GM21515 (cell line): Measurements from ENCODE around the gene MED25.

Experiments used
- ATAC-seq: cut with Tn5 transposase; IDR thresholded peaks from one replicate; pipeline ENCODE4 v1.9.1; 2021; ENCODE audit not compliant: unreplicated experiment

The MED25 gene

DNA sequence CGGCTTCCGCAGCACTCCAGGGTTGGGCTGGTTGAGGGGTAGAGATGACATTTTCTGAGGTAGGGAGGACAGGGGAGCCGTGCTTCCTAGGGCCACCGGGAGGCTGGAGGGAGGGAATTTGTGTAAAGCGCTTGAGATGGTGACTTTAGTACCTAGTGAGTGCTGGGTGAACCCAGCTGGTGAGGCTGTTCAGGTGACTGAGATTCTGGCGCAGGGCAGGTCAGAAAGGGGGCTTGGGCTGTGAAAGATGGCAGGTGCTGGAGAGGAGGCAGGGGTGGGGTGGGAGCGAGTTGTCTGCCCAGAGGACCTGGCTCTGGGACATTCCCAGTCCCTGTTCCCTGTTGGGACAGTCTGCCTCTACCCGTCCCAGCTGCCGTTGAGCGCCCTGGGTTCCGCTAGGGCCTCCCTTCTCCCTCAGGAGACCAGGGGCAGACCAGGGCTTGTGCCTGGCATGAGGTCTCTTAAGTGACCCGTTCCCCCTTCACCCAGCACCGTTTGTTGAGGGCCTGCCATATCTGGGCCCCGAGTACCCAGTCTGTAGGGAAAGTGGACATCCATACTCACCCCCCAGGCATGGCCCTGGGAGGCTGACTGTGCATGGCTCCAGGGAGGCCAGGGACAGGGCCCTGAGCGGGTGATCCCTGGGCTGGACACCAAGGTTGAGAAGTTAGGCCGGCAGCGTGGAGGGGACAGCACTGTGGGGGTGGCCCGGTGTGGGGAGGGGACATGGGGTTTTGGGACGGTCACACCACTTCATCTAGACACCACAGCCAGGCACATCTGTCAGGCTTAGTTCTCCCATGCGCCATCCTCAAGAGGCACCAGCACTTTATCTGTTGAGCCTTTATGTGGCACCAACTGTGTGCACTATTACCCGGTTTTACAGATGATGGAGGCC lies 37.8 kb downstream of the MED25 start:
- no peak for ATAC-seq

DNA sequence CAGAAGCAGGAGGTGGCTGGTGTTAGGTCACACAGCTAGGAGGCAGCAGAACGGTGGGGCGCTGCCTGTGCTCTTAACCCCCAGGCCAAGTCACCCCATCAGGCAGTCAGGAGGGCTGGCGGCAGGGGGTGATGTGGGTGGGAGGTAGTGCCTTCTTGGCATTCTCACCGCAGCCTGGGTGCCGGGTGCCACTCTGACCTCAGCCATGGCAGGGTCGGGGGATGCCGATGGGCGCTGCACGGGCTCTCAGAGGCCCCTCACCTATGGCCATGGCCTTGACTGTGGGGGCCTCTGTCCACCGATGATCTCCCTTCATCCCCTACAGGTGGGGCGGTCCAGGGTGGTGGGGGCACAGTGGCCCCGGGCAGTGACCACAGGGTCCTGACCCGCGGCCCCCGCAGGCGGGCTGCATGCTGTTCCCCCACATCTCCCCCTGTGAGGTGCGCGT lies 38.5 kb downstream of the MED25 start:
- no peak for ATAC-seq

DNA sequence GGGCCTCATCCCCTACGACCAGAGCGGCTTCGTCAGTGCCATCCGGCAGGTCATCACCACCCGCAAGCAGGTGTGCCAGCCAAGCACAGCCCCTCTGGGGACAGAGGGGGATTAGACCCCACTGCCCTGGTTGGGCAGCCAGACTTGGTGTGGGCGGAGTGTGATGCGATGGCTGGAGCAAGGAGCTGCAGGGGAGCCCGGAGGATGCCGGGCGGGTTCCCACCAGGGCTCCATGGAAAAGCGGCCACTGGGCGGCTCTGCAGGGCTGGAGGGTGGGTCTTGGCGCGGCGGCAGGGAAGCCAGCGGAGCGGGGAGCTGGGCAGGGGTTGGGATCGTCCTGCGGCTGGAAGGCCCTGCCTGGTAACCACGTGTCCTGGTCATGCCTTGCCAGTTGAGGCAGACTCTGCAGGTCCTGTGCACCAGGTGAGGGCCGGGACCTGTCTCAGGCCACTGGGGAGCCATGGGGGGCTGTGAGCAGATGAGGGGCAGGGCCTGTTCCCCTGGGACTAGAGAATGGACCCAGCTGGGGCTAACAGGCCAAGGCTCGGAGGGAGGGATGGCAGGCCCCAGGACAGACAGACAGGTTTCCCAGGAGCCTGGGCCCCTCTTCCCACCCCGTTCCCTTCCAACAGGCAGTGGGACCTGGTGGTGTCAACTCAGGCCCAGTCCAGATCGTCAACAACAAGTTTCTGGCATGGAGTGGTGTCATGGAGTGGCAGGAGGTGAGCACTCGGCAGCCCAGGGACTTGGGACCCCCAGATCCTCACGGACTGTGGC lies 39.2 kb downstream of the MED25 start:
- ATAC-seq, result no peak

DNA sequence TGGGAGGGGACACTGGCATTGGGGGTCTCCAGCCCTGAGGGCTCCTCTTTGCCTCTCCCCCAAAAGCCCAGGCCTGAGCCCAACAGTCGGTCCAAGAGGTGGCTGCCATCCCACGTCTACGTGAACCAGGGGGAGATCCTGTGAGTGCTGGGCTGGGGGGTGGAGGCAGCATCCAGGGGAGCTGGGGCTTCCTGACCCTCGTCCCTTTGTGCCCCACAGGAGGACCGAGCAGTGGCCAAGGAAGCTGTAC lies 39.7 kb downstream of the MED25 start:
- ATAC-seq, result no peak

DNA sequence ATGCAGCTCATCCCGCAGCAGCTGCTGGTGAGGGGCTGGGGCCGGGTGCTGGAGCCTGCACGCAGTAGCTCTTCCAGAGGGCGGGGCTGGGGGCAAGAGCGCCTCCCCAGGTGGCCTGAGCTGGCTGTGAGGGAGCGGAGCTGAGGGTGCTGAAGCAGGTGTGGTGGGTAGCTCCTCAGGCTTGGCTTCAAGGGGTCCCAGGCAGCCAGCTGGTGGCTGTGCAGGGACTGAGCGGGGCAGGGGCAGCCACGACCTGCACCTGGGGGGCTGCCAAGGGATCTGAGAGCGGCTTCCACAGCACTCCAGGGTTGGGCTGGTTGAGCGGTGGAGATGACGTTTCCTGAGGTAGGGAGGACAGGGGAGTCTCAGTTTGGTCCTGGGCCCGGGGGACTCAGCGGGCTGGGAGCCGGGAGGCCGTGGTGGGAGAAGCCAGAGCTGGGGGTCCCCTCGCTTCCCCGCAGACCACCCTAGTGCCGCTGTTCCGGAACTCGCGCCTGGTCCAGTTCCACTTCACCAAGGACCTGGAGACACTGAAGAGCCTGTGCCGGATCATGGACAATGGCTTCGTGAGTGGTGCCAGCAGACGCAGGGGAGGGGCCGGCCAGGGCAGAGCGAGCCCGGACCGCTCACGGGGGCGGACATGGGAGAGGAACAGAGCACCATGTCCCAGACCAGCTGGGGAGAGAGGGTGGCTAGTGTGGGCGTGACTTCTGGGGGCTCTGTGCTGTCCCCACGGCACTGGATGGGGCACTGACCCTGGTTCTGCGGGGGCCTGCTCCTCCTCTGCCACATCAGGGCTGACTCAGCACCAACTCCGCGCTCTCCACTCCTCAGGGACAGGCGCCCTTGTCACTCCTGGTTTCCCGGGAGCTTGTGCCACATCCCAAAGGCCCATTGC lies 40.2 kb downstream of the MED25 start:
- ATAC-seq, result no peak

DNA sequence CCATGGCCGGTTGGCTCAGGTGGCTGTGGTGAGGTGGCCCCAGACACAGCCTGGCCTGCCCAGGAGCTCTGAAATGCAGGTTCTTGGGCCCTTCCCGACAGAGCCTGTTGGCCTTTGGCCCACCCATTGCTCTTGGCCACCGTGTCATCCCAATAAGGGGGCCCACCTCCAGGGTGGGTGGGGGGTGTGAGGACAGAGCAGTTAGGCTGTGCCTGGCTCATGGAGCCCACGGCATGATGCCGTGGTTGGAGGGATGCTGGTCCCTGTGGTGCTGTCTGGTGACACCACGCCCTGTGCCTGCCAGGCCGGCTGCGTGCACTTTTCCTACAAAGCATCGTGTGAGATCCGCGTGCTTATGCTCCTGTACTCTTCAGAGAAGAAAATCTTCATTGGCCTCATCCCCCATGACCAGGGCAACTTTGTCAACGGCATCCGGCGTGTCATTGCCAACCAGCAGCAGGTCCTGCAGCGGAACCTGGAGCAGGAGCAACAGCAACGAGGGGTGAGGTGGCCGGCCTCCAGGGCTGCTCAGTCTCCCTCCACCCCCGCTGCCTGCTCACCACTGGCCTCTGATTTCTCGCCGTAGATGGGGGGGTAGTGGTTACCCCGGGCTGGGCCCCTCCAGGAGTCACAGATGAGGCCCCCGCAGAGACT lies 41.7 kb downstream of the MED25 start:
- no peak for ATAC-seq

DNA sequence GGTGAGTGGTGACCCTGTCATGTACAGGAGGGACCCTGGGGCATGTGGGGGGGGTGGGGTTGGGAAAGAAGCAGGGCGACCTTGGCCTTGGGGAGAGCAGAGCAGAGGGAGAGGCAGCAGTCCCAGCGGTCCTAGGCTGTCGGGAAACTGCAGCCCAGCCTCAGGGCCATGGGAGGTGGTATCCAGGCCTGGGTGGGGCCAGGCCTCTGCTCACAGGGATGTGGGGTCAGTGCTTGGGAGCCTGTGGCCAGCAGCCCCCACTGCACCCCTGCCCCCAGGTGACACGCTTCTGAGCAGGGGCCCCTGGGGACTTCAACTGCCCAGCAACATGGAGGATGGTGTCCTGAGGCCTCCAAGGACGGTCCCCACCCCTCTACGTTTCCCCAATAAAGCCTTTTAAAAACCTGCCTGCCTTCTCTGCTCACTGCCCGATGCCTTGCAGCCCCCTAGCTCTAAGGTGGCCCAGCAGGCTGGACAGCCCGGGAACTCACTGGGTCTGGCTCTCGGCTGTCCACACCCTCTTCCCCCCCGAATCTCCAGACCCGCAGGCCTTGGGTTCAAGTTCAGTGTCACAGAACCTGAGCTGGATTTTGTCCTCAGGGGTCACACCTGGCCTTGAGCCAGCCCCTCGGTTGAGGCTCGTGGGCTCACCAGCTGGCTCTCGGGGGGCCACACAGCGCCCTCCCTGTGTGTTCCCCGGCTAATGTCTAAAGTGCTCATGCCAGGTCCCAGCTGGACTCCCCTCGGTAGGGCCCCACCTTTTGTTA lies 42.4 kb downstream of the MED25 start:
- ATAC-seq, result no peak

DNA sequence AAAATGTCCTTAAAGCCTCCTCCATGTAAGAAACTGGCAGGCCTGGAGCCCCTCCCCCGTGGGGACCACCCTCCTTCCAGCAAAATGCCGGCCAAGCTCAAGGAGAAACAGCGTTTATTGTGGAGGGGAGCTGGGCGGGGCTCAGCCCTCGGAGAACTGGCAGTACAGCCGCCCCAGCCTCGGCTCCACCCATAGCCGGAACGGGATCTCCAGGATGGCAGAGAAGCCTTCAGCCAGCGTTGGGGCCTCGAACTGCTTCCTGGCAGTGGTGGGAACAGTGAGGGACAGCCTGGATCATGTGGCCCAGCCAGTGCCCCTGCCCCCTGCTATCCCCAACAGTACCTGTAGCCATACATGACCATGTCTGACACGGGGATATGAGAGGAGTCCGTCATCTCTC lies 43.0 kb downstream of the MED25 start:
- no peak for ATAC-seq

DNA sequence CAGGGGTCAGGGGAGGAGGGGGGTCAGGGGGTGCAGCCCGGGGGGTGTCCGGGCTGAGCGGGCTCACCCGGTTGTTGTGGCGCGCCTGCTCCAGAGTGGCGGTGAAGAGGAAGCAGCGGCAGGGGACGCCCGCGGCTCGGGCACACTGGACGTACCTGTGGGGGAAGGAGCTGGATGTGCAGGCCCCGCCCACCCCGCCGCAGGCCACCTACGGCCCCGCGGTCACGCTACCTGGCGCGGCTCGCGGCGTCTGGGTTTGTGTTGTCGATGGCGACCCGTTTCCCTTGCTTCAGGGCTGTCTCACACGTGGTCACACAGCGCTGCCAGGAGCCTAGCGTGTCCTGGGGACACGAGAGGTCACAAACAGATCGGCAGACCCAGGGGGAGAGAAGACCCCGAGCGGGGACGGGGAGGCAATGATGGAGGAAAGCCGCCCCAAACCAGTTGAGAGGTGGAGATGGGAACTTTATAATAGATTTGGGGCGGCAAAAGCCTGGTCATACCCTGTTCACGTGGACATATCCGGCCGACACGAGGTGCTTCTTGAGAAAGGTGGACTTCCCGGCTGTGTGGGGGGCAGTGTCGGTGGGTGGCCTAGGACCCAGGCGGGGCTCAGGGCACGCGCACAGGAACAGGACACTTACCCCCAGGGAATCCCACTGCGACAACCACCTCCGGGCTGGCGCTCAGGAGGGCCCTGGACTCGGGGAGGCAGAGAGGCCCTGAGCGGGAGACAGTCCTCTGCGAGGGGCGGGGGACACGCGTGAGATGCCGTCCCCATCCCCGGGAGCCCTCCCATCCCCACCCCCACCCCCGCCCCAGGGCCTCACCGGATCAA lies 43.7 kb downstream of the MED25 start:
- ATAC-seq, result no peak

DNA sequence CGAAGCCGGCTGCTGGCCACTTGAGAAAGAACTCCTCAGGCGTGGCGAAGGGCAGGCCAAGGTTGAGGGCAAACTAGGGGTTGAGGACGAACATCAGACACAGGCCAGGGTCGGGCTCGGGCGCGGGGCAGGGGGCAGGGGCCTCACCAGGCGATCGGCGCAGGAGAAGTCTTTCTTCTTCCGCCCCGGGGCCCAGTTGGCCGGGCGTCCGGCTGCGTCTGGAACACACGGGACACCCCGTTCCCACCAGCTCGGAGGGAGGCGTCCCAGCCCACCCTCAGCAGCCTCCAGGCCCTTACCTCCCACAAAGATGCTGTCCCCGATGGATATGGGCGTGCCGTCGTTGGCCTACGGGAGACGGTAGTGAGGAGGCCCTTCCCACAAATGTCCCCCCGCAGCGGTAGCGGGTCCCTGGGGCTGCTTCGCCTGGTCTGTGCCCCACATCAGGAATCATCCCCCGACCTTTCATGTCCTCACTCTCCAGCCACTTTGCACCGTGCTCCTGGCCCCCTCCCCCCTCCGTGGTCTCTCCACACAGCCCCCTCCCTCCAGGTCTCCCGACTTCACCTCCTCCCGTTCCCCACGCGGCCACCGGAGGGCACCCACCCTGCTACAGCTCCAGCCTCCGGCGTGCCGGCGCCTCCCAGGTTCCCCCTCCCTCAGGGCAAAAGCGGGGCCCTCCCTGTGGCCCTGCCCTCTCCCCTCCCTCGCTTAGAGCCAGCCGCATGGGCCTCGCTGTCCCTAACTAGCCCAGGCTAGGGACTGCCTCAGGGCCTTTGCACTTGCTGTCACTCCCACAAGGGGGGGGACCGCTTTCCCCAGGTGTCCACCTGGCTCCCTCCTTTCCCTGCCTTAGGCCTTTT lies 44.5 kb downstream of the MED25 start:
- ATAC-seq, result no peak

DNA sequence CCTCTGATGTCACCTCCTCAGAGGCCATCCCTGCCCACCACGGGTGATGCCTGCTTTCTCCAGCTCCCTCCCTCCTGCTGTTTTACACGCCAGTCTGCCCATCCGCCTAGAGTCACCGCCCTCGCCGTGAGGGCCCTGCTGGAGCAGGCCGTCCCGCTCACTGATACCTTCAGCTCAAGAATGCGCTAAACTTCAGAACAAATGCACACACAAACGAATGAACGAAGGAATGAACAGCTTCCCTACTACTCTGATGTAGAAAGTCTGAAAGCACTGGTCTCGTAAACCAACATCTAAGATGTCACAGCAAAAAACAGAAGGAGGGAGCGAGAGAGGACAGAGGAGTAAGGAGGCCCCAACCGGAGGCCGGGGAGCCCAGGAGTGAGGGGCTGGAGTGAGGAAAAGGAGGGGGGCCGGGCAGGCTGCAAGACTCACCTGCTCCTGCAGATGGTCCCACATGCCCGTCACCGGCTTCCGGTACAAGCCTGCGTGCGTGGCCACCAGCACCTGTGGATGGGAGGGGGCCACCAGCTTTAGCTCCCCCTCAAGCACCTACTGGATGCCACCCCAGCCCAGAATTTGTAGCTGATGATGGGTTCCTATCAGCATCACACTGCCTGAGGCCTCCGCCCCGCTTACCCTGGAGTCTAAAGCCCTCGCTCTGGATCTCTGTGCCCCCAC lies 45.3 kb downstream of the MED25 start:
- no peak for ATAC-seq

DNA sequence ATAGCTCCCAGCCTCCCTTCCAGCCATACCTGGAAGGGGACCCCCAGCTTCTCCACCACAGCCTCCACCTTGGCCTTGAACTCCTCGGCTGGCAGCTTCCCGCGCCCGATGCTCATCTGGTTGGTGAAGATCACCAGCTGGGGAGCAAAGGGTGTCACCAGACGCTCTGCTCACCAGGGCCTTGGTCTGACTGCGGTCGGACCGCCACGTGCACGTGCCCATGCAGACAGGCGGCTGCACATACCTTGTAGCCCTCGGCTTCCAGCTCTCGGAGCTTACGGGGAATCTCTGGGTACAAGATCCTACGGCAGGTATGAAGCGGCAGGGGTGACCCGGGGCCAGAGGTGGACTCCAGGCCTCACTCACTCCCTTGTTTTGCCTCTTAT lies 45.8 kb downstream of the MED25 start:
- no peak for ATAC-seq

DNA sequence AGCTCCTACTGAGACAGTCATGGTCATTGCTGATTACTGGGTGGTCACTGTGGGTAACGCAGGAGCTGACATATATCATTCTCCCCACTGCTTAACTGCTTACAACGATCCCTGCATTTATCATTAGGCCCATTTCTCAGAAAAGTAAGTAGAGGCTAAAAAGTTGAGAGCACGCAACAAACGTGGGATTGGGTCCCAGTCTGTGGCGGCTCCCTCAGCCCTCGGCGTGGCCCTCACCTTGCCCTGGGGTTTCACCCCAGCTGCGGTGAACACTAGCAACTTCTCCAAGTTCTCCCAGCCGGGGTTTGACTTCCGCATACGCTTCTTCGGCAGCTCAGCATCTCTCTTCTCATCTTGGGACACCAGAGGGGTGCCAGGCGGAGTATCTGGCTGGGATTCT lies 46.8 kb downstream of the MED25 start:
- ATAC-seq, result no peak

DNA sequence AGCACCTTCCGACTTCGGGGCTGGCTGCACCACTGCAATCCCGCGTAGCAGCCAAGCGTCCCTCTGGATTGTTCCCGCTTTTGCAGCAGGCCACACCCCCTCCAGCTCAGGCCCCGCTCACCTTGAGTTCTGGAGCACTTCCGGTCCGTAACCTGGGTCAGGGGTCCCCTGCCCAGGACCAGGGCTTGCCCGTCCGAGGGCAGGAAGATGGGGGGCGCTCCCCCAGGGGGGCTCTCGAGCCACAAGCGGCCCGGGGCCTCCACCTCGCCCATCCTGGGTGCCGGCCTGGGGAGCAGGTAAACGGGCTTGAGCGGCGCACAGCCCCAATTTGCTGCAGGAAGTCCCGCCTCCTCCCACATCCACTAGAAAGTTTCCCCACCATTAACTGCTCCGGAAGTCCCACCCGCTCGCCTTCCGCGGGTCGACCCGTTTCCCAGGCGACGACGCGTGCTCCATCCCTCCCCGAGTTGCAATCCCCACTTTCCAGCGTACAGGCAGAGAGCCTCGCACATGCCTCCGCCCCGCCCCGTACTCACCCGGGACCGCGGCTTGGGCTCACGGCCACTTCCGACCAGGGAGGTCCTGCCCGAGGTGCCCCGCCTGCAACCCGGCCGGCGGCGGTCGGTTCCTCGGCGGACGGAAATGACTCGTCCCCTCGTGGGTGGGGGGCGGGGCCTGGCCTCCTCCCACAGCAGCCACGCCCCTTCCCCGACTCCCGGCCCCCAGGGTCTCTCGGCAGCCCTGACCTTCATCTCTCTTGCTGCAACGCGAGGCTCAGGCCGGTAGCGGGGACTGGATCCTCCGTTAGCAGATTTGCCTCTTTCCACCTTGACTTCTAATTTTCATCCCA lies 49.1 kb downstream of the MED25 start, which contains the start of gene PNKP:
PNKP (minus strand) TSS at position 644 of the 850 bp plus-strand sequence; CDS start at position 272, 372 bp downstream.
- ATAC-seq, result peak; percentile 37

DNA sequence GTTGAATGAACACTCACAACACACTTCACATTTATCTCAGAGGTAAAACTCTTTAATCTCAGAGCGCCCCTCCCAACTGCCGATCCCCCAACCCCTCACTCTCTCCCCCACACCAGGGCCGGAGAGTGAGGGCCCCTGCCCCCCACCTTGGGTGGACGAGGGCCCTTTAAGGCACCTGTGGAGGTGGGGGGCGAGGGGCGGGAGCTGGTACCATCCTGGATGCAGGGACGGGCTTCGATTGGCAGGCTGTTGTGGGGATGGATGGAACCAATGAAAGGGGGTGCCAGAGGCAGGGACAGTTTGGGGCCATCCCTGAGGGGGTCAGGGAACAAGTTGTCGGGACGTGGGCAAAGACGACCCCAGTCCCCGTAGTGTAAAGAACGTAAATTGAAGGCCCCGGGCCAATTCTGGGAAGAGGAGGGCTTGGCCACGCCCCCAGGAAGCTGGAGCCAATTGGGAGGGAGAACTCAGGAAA lies 51.0 kb downstream of the MED25 start:
- no peak for ATAC-seq

DNA sequence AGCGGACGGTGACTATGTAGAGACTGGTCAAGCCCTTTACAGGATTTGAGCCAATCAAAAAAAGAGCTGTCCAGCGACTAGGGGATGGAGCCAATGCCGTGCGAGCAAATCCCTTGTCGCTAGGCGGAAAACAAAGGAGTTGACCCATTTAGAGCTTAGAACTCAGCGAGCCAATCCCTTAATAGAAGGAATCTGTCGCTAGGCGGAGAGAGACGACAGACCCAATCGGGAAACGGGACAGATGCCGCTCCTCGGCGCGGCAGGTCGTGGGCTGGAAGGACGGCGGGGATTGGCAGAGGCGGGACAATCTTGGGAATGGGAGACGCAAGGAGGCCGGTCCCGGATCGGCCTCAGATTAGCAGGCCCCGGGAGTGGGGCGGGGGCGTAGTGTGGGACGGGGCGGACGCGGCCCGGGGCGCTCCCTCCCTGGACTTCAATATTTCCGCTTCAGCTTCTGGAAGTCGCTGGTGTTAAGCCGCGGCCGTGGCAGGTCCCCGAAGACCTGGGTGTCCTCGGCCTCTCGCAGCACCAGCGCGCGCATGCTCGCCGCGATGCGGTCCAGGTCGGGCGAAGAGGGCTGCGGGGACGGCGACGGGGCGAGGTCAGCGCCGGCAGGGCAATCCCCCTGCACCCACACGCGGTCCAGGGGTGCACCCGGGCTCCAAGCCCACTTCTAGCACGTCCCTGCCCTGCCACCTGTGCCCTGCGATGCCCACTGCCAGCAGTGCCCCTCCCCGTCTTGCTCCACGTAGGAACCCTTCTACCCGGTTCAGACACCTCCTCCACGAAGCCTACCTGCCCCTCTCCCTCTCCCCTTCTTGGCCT lies 51.6 kb downstream of the MED25 start:
- ATAC-seq, result peak; percentile 55
